ENCODE data around the gene MRGPRE.
"Not testable (repeated sequence)": the region's sequence is repeated elsewhere in the genome, so short reads cannot be mapped to it uniquely, and the experiment has no call there.

GRCh38 chr11:3281146-3281545, 48.9 kb upstream of the MRGPRE start:
- not testable (repeated sequence) for TF ChIP-seq TAF1 (IDR thresholded peaks at IDR 0.05; ENCODE audit: low read depth, low read length); POLR2AphosphoS5 (IDR thresholded peaks at IDR 0.05; ENCODE audit: low read depth, low read length); POLR2A (IDR thresholded peaks at IDR 0.05; ENCODE audit: low read depth, low read length); SPI1 (IDR thresholded peaks at IDR 0.05; ENCODE audit: low read depth, low read length); POU2F2 (IDR thresholded peaks at IDR 0.05; ENCODE audit: low read depth, low read length); PAX5 (IDR thresholded peaks at IDR 0.05; ENCODE audit: insufficient read depth, low read length, severe bottlenecking)
